Stimulated activated CD4-positive, alpha-beta T cell treated with anti-CD3 and anti-CD28 coated beads, Interleukin-15, amount 100 ng/mL, for 24 hours (primary cell): Measurements from ENCODE around the gene SLC26A1.
A peak's percentile ranks its signal among the peaks of the same experiment; 100 is the strongest.

Experiments
- DNase-seq: peaks from one replicate; pipeline ENCODE4 v3.0.0-alpha.2; 2020

Gene SLC26A1

GRCh38 chr4:1028574-1029220 lies 35.5 kb upstream of the SLC26A1 start:
- DNase-seq = no peak

GRCh38 chr4:1027915-1028238 lies 34.7 kb upstream of the SLC26A1 start:
- no peak for DNase-seq

- DNase-seq = no peak
These were observed 34.2 kb upstream of the SLC26A1 start for GRCh38 chr4:1027219-1027914.

DNA sequence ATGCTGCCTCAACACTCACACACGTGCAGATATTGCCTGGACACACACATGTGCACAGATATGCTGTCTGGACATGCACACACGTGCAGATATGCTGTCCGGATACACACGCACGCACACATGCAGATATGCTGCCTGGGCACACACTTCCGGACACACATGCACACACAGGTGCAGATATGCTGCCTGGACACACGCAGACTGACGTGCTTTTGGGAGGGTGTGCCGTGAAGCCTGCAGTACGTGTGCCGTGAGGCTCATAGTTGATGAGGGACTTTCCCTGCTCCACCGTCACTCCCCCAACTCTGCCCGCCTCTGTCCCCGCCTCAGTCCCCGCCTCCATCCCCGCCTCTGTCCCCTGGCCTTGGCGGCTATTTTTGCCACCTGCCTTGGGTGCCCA lies 32.9 kb upstream of the SLC26A1 start:
- peak; percentile 74 for DNase-seq

DNA sequence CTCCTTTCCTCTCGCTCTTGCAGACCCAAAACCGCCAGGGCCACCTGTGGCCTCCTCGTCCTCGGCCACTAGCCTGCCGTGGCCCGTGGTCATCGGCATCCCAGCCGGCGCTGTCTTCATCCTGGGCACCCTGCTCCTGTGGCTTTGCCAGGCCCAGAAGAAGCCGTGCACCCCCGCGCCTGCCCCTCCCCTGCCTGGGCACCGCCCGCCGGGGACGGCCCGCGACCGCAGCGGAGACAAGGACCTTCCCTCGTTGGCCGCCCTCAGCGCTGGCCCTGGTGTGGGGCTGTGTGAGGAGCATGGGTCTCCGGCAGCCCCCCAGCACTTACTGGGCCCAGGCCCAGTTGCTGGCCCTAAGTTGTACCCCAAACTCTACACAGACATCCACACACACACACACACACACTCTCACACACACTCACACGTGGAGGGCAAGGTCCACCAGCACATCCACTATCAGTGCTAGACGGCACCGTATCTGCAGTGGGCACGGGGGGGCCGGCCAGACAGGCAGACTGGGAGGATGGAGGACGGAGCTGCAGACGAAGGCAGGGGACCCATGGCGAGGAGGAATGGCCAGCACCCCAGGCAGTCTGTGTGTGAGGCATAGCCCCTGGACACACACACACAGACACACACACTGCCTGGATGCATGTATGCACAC lies 31.8 kb upstream of the SLC26A1 start:
- DNase-seq = no peak

DNA sequence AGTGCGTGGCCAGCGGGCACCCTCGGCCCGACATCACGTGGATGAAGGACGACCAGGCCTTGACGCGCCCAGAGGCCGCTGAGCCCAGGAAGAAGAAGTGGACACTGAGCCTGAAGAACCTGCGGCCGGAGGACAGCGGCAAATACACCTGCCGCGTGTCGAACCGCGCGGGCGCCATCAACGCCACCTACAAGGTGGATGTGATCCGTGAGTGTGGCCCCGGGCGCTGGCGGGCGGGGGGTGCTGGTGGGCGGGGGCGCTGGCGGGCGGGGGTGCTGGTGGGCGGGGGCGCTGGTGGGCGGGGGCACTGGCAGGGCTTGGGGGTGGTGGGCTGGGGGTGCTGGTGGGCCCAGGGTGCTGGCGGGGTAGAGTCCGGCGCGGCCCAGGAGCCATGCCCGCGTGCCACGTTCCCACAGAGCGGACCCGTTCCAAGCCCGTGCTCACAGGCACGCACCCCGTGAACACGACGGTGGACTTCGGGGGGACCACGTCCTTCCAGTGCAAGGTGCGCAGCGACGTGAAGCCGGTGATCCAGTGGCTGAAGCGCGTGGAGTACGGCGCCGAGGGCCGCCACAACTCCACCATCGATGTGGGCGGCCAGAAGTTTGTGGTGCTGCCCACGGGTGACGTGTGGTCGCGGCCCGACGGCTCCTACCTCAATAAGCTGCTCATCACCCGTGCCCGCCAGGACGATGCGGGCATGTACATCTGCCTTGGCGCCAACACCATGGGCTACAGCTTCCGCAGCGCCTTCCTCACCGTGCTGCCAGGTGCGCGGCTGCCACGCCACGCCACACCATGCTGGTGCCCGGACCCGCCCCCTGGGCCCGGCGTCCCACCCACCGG lies 30.9 kb upstream of the SLC26A1 start:
- no peak for DNase-seq

DNA sequence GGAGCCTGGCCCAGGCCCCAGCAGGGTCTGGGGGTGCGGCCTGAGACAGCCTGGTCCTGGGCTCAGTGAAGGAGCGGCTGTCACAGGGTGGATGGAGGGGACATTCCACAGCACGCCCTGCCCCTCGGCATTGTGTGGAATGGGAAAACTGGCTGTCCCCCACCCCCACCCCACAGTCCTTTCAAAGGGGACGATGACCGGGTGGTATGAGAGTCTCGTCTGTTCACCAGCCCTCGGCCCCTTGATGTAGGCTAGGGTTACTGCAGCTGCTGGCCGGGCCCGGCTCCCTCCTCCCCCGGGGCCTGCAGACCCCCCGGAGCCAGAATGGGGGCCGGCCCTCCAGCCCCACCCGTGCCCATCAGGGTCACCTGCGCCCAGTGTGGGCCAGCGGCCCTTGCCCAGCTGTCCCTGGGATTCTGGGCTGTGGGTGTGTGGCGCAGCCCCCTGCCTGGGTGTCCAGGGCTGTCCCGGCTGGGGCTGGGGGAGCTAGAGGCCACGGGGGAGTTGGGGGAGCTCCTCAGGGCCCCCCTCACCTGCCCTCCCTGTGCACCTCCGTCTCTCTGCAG lies 30.0 kb upstream of the SLC26A1 start:
- no peak for DNase-seq

DNA sequence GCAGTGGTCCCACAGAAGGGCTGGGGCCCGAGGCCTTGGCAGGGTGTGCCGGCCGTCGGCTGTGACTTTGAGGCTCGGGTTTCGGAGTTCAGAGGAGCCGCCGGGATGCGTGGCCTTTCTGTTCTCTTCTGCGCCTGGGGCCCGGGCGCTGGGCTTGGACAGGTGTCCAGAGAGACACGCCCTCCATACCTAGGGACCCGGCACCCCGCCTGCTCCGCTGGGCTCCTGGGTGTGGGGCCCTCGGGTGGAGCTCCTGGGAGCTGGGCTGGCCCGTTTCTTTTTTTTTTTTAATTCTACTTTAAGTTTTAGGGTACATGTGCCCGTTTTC lies 29.5 kb upstream of the SLC26A1 start:
- DNase-seq = no peak

- no peak for DNase-seq
These were observed 29.0 kb upstream of the SLC26A1 start for GRCh38 chr4:1022051-1022738.

DNA sequence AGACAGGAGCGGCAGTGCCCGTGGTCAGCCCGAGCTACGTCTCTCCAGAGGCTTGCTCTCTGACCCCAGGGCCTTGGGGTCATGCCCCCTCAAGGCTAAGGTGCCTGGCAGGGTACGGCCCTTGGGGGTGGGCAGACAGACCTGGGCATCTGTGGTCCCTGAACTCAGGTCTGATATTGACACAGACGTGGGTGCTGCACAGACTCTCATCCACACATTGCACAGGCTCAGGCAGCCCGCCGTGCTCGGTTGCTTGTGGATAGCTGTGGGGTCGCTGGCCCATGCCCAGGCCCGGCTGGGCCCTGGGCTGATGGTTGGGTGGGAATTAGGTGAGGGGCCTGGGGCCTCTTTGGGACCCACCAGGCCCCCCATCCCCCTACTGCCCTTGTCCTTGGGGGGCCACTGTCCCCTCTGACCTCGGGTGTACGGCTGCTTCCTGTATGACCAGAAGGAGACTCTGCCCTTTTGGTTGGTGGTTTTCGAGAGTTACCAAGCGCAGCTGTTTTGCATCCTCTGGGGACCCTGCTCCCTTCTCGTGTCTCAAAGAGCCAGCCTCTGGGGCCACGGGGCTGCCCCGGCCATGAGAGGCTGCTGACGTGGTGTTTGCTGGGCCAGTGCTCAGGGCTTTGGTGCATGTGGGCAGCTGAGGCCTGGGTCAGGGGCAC lies 28.3 kb upstream of the SLC26A1 start:
- DNase-seq = no peak

DNA sequence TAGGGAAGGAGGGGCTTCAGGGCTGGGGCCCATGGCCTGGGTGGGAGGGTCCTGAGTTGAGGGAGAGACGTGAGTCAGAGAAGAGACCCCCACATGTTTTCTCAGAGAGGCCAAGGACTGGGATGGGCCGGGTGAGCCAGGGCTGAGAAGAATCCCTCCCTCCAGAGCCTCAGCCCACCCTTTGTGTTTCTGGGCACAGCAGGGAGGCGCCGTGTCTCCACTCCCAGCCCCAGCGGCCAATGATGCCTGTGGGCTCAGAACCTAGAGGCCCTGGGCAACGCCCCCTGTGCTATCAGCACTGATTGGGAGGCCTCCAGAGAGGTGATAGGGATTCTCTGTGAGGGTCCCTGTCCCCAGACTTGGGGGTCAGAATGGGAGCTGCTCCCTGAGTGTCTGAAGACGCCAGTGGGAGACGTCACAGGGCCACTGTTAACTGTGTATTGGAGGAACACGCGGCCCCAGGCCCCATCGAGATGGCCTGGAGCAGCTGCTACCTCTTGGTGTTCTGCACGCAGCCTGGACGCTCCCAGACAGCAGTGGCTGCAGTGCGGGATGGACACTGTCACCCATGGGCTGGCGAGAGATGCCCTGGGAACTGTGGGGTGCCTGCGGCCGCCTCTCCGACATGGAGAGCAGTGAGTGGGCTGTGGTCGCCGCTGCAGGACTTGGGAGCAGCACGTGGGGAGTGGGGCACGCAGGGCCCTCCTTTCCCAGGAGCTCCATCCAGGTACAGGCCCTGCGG lies 26.7 kb upstream of the SLC26A1 start:
- no peak for DNase-seq

GRCh38 chr4:1019320-1019719 lies 26.1 kb upstream of the SLC26A1 start:
- DNase-seq = no peak

- DNase-seq = no peak
These were observed 25.2 kb upstream of the SLC26A1 start for GRCh38 chr4:1018147-1019020.

DNA sequence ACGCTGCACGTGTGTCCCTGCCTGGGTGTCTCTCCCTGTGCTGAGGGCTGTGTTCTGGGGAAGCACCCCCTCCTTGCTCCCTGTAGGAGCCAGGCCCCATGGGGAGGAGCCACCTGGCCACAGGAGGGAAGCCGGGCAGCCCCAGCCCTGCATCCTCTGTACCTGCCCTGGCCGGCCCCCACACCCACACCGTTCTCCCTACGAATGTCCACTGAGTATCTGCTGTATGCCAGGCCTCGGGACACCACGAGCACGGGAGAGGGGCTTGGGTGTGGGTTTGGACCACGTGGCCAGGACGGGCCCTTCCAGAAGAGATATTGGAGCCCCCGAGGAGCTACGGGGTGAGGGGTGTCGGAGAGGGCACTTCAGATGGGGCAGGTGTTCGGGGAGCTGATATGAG lies 24.5 kb upstream of the SLC26A1 start:
- DNase-seq = no peak

- DNase-seq = no peak
These were observed 24.0 kb upstream of the SLC26A1 start for GRCh38 chr4:1017211-1017610.

DNA sequence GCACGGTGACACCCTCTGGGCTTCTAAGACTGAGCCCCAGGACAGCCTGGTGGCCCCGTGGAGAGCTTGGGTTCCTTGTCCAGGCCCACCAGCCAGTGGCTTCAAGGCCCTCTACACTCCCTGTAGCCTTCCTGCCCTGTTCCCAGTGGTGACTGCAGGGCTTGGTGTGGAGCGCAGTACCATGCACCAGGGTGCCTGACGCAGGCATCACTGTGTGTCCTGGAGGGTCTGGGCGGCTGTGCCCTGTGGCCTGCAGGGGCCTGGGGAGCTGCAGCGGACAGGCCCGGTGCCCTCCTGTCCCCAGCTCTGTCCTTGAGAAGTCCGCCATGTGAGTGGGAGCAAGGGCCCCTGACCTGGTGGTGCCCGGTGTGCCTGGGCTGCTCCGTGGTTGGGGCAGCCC lies 22.5 kb upstream of the SLC26A1 start:
- no peak for DNase-seq

DNA sequence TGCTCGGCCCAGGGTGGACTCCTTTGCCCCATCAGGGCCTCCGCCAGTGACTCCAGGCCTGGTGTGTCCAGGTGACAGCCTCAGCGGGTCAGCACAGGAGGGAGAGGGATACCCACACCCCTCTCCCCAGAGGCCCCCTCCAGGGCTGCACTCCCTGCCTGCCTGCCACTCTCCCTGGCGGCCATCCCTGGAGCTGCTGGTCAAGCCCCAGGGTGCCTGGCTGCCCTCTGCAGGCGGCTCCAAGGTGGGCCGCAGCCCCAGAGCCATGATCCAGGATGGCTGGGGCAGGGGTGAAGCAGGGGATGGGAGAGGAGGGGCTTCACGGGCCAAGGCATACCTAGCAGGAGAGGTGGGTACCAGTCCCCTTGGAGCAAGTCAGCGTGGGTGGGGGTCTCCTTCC lies 22.0 kb upstream of the SLC26A1 start:
- no peak for DNase-seq

- no peak for DNase-seq
These were observed 21.3 kb upstream of the SLC26A1 start for GRCh38 chr4:1014291-1015167.
